Bronchial smooth muscle cell (primary cell): Measurements from ENCODE around the gene DHRS1. TPM values are rescaled to one million over a fixed set of nuclear protein-coding genes. Genes with fewer than 3 reads are reported as not detected.

Source experiments
- total RNA-seq: library from RNA; depleted of rRNA; stranded (reverse); fragments of >200 nt; gene quantifications from 2 replicates; pipeline ENCODE4 v1.2.1, GENCODE V29; 2014

The DHRS1 gene
- 11.2 and 14.7 TPM in 2 replicates for total RNA-seq

GRCh38 chr14:24299255-24300191, at the start of gene DHRS1, which contains the start of gene NOP9:
Gene DHRS1 (minus strand): TSS chr14:24299780. CDS start chr14:24299106, 674 bp downstream.
Gene NOP9 (plus strand): TSS chr14:24299850. CDS start chr14:24299955, 105 bp downstream.

GRCh38 chr14:24339284-24340151, 39.9 kb upstream of the DHRS1 start, which contains the start of gene RIPK3:
Gene RIPK3 (minus strand): TSS chr14:24339991. CDS start chr14:24339826, 165 bp downstream.

GRCh38 chr14:24334431-24335291, 35.1 kb upstream of the DHRS1 start, which contains the start of gene ADCY4:
Gene ADCY4 (minus strand): TSS chr14:24335071. CDS start chr14:24334652, 419 bp downstream.

GRCh38 chr14:24310646-24311604, 11.3 kb upstream of the DHRS1 start, which contains the start of gene LTB4R:
Gene LTB4R (plus strand): TSS chr14:24311502. CDS start chr14:24315652, 4,150 bp downstream.

GRCh38 chr14:24309538-24310264, 10.1 kb upstream of the DHRS1 start, which contains the start of gene LTB4R2:
Gene LTB4R2 (plus strand): TSS chr14:24310140. CDS start chr14:24310665, 525 bp downstream.

GRCh38 chr14:24307575-24308341, 8.2 kb upstream of the DHRS1 start, which contains the start of gene CIDEB:
Gene CIDEB (minus strand): TSS chr14:24307977. CDS start chr14:24307858, 119 bp downstream.

GRCh38 chr14:24271134-24271833, 28.3 kb downstream of the DHRS1 start, which contains the start of gene RABGGTA:
Gene RABGGTA (minus strand): TSS chr14:24271597. CDS start chr14:24271115, 482 bp downstream.

GRCh38 chr14:24262821-24263733, 36.5 kb downstream of the DHRS1 start, which contains the start of gene TGM1:
Gene TGM1 (minus strand): TSS chr14:24263177. CDS start chr14:24262352, 825 bp downstream.

Other genes with a start within 250 kb of the DHRS1 start
- under 0.01 and 0.17 TPM in 2 replicates for gene CARMIL3, start 247.8 kb downstream of the DHRS1 start, total RNA-seq
- gene CPNE6, start 228.2 kb downstream of the DHRS1 start, total RNA-seq, result not detected in 2 replicates
- gene PCK2, start 205.5 kb downstream of the DHRS1 start, total RNA-seq, result 14.5 and 17.0 TPM in 2 replicates
- 58.0 and 74.9 TPM in 2 replicates for gene DCAF11, start 185.0 kb downstream of the DHRS1 start, total RNA-seq
- gene NRL, start 184.8 kb downstream of the DHRS1 start, total RNA-seq, result 0.95 and 1.0 TPM in 2 replicates
- gene FITM1, start 169.1 kb downstream of the DHRS1 start, total RNA-seq, result 0.16 TPM in 1 of 2 replicates, not detected in the other
- gene PSME1, start 163.6 kb downstream of the DHRS1 start, total RNA-seq, result 93.1 and 102 TPM in 2 replicates
- 11.9 and 13.9 TPM in 2 replicates for gene EMC9, start 158.2 kb downstream of the DHRS1 start, total RNA-seq
- 60.0 and 106 TPM in 2 replicates for gene PSME2, start 153.2 kb downstream of the DHRS1 start, total RNA-seq
- gene RNF31, start 152.3 kb downstream of the DHRS1 start, total RNA-seq, result 22.2 and 25.8 TPM in 2 replicates
- gene IRF9, start 138.5 kb downstream of the DHRS1 start, total RNA-seq, result 101 and 116 TPM in 2 replicates
- 0.77 and 1.4 TPM in 2 replicates for gene REC8, start 127.7 kb downstream of the DHRS1 start, total RNA-seq
- gene IPO4, start 111.0 kb downstream of the DHRS1 start, total RNA-seq, result 24.0 and 24.3 TPM in 2 replicates
- 50.9 and 54.5 TPM in 2 replicates for gene TM9SF1, start 104.3 kb downstream of the DHRS1 start, total RNA-seq
- 0.16 TPM in 1 of 2 replicates, not detected in the other for gene TSSK4, start 94.1 kb downstream of the DHRS1 start, total RNA-seq
- 18.6 and 23.8 TPM in 2 replicates for gene CHMP4A, start 86.3 kb downstream of the DHRS1 start, total RNA-seq
- 15.3 and 17.8 TPM in 2 replicates for gene MDP1, start 83.7 kb downstream of the DHRS1 start, total RNA-seq
- 277 and 335 TPM in 2 replicates for gene NEDD8, start 67.4 kb downstream of the DHRS1 start, total RNA-seq
- gene GMPR2, start 66.9 kb downstream of the DHRS1 start, total RNA-seq, result 118 and 120 TPM in 2 replicates
- gene TINF2, start 57.2 kb downstream of the DHRS1 start, total RNA-seq, result 36.6 and 48.1 TPM in 2 replicates
- 0.16 and 0.86 TPM in 2 replicates for gene TGM1, start 36.6 kb downstream of the DHRS1 start, total RNA-seq
- gene RABGGTA, start 28.2 kb downstream of the DHRS1 start, total RNA-seq, result 16.9 and 18.7 TPM in 2 replicates
- 13.4 and 13.9 TPM in 2 replicates for gene NOP9, start 70 bp upstream of the DHRS1 start, total RNA-seq
- gene CIDEB, start 8.2 kb upstream of the DHRS1 start, total RNA-seq, result 1.3 and 1.4 TPM in 2 replicates
- gene LTB4R2, start 10.4 kb upstream of the DHRS1 start, total RNA-seq, result 1.9 and 2.7 TPM in 2 replicates
- gene LTB4R, start 11.7 kb upstream of the DHRS1 start, total RNA-seq, result 0.94 and 1.1 TPM in 2 replicates
- 1.4 and 9.3 TPM in 2 replicates for gene ADCY4, start 35.3 kb upstream of the DHRS1 start, total RNA-seq
- gene RIPK3, start 40.2 kb upstream of the DHRS1 start, total RNA-seq, result 2.5 and 6.2 TPM in 2 replicates
- 74.6 and 97.9 TPM in 2 replicates for gene NFATC4, start 68.4 kb upstream of the DHRS1 start, total RNA-seq
- gene NYNRIN, start 99.2 kb upstream of the DHRS1 start, total RNA-seq, result 17.5 and 19.7 TPM in 2 replicates
- 3.5 and 4.8 TPM in 2 replicates for gene CBLN3, start 129.9 kb upstream of the DHRS1 start, total RNA-seq
- gene KHNYN, start 130.2 kb upstream of the DHRS1 start, total RNA-seq, result 42.2 and 44.9 TPM in 2 replicates
- 7.5 and 10.6 TPM in 2 replicates for gene SDR39U1, start 143.0 kb upstream of the DHRS1 start, total RNA-seq
- gene CMA1, start 208.5 kb upstream of the DHRS1 start, total RNA-seq, result not detected in 2 replicates